Skeletal muscle satellite cell (primary cell): ENCODE results near the gene TLR3.
A peak's percentile ranks its signal among the peaks of the same experiment; 100 is the strongest.

ENCODE experiments used
- H3K27me3 ChIP-seq: 2 replicates; pipeline ENCODE4 v1.7.0; 2013; ENCODE audit warnings: low read length; ENCODE audit not compliant: control insufficient read depth, insufficient read depth
- H3K36me3 ChIP-seq: 2 replicates; pipeline ENCODE4 v1.7.0; 2013; ENCODE audit warnings: mild to moderate bottlenecking, control low read depth, low read length; ENCODE audit not compliant: insufficient read depth
- H3K4me1 ChIP-seq: 2 replicates; pipeline ENCODE4 v1.7.0; 2013; ENCODE audit warnings: low read length; ENCODE audit not compliant: control insufficient read depth, insufficient read depth
- H3K4me2 ChIP-seq: 2 replicates; pipeline ENCODE4 v1.7.0; 2013; ENCODE audit warnings: mild to moderate bottlenecking, low read length
- H3K4me3 ChIP-seq: 2 replicates; pipeline ENCODE4 v1.7.0; 2013; ENCODE audit warnings: low read length
- H3K9ac ChIP-seq: 2 replicates; pipeline ENCODE4 v1.7.0; 2013; ENCODE audit warnings: mild to moderate bottlenecking, low read depth, low read length, moderate library complexity
- H3K9me3 ChIP-seq: replicated peaks from 2 replicates; pipeline ENCODE4 v1.7.0; 2013; ENCODE audit warnings: mild to moderate bottlenecking, control low read depth, low read length

The TLR3 gene

DNA sequence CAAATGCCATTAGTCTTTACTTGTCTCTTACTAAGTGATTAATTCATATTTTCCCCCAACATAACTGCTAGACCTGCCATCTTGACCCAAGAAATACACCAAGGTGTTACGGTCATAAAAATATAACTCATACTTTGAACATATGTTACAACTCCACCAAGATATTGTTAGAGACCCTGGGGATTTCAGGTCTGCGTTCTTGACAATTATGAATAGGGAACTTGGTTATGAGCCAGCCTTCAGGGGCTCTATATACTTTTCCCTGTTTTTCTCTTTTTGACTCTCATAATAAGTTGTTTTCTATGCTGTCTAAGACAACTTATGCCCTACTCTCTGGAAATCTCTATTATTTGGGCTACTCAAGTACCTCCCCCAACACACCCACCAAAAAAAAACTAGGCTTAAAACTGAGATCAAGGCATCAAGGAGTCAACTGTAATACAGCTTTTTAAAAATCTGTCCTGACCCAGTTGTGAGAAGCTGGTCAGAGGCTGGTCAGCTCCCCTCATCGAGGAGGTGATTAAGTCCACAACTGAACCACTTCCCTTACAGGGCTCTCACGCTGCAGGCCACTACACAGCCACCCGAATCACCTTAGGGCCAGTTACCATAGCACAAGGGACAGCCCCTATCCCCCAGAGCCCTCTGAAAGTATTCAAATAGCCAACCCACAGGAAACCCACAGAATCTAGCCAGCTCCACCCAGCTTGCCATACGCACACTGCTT lies 10.5 kb upstream of the TLR3 start:
- Histone ChIP-seq H3K9ac (no peak overlapping the region), H3K4me3 (no peak overlapping the region), H3K9me3 (no peaks in the 10 kb centered on the region), H3K4me1 (no peaks in the 10 kb centered on the region), H3K36me3 (no peaks in the 10 kb centered on the region), H3K4me2 (no peak overlapping the region), H3K27me3 (peaks cover 2% of the 10 kb centered on the region)

DNA sequence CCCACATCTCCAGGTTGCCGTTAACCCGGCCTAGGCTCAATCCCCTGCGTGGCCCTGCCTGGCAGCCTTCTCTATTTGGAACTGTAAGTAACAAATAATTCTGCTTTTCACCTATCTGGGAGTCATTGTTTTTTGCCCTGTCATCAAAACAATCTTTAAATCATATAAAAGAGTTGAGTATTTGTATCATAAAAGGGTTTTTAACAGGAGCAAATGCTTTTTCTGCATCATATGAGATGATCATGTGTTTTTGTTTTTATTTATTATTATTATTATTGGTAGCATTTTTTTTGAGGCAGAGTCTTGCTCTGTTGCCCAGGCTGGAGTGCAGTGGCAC lies 10.0 kb upstream of the TLR3 start:
- no peak overlapping the region for H3K4me2 ChIP-seq
- H3K27me3 ChIP-seq: peaks cover 2% of the 10 kb centered on the region
- no peaks in the 10 kb centered on the region for H3K36me3 ChIP-seq
- no peaks in the 10 kb centered on the region for H3K4me1 ChIP-seq
- H3K4me3 ChIP-seq: no peak overlapping the region
- H3K9ac ChIP-seq: no peak overlapping the region
- H3K9me3 ChIP-seq: no peaks in the 10 kb centered on the region

DNA sequence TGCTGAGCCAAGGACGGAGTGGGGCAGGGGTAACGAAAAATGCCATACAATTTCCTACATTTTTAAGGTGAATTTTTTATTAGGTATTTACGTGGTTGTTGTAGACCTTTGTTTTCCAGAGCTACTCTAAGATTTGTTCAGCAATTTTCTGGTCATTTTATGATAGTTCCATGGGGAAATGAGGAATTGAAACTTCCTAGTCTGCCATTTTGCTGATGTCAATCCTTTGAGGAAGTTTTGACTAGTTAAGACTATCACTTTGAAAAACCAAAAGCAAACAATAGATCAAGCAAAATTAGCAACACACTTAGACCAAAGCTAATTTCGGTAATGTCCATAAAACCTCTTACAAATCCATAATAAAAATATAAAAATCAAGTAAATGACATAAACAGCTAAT lies 7.0 kb upstream of the TLR3 start:
- Histone ChIP-seq H3K36me3 (no peaks in the 10 kb centered on the region), H3K4me2 (no peak overlapping the region), H3K4me3 (no peak overlapping the region), H3K4me1 (no peaks in the 10 kb centered on the region), H3K27me3 (peaks cover 2% of the 10 kb centered on the region), H3K9ac (no peak overlapping the region), H3K9me3 (no peaks in the 10 kb centered on the region)

GRCh38 chr4:186067757-186068385 lies 1.1 kb upstream of the TLR3 start:
- Histone ChIP-seq H3K9me3 (no peaks in the 10 kb centered on the region), H3K36me3 (no peaks in the 10 kb centered on the region), H3K9ac (peak overlapping the region; percentile 55), H3K27me3 (no peaks in the 10 kb centered on the region), H3K4me2 (peak overlapping the region; percentile 89), H3K4me3 (peak overlapping the region; percentile 73), H3K4me1 (peaks cover 5% of the 10 kb centered on the region)

DNA sequence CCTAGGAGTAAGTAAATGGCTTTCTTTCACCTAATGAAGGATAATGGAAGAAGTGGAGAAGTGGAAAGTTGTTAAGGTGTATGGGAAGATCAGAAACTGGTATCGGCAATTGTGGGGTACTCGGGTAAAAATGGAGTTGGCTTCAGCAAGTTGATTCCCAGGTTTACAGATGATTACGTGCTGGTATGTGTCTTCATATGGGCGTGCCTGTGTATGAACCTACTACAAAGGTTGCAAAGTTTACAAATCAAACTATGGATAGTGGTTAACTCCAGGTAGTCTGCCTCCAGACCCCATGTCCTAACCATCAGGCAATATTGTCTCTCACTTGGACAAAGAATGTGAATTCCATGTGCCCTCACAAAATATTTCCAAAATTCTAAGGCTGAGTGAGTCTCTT lies 773 bp downstream of the TLR3 start:
- H3K4me1 ChIP-seq: peaks cover 5% of the 10 kb centered on the region
- H3K9ac ChIP-seq: no peak overlapping the region
- peak overlapping the region; percentile 73 for H3K4me3 ChIP-seq
- H3K4me2 ChIP-seq: peak overlapping the region; percentile 89
- H3K9me3 ChIP-seq: no peaks in the 10 kb centered on the region
- no peaks in the 10 kb centered on the region for H3K36me3 ChIP-seq
- H3K27me3 ChIP-seq: no peaks in the 10 kb centered on the region

DNA sequence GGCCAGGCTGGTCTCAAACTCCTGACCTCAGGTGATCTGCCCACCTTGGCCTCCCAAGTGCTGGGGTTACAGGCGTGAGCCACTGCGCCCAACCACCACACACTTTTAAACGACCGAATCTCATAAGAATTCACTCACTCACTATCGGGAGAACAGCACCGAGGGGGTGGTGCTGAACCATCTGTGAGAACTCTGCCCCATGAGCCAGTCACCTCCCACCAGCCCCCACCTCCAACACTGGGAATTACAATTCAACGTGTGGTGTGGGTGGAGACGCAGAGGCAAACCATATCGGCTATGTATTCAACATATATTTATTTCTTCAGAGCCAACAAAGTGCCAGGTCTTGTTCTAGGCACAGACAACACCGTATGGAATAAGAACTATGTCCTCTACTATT lies 3.6 kb downstream of the TLR3 start:
- Histone ChIP-seq H3K36me3 (no peaks in the 10 kb centered on the region), H3K9ac (no peak overlapping the region), H3K27me3 (no peaks in the 10 kb centered on the region), H3K9me3 (no peaks in the 10 kb centered on the region), H3K4me3 (no peak overlapping the region), H3K4me1 (peaks cover 5% of the 10 kb centered on the region), H3K4me2 (no peak overlapping the region)

DNA sequence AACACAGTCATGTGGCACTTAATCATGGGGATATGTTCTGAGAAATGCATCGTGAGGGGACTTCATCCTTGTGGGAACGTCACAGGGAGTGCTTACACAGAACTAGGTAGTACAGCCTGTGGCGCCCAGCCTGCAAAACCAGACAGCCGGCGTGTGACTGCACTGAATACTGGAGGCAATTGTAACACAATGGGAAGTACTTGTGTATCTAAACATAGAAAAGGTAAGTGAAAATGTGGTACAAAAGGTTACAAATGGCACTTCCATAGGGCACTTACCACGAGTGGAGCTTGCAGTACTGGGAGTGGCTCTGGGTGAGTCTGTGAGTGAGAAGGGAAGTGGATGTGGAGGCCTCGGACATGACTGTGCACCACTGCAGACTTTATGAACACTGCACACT lies 5.2 kb downstream of the TLR3 start:
- Histone ChIP-seq H3K27me3 (peaks cover 3% of the 10 kb centered on the region), H3K4me1 (no peaks in the 10 kb centered on the region), H3K4me3 (no peak overlapping the region)

GRCh38 chr4:186078981-186079638 lies 10.2 kb downstream of the TLR3 start:
- no peaks in the 10 kb centered on the region for H3K9me3 ChIP-seq
- no peak overlapping the region for H3K4me2 ChIP-seq
- no peak overlapping the region for H3K4me3 ChIP-seq
- no peaks in the 10 kb centered on the region for H3K36me3 ChIP-seq
- H3K9ac ChIP-seq: no peak overlapping the region
- H3K27me3 ChIP-seq: peaks cover 5% of the 10 kb centered on the region
- H3K4me1 ChIP-seq: no peaks in the 10 kb centered on the region

More for the DNA sequence above, 5.2 kb downstream of the TLR3 start:
- Histone ChIP-seq H3K4me2 (no peak overlapping the region), H3K36me3 (no peaks in the 10 kb centered on the region), H3K9me3 (no peaks in the 10 kb centered on the region), H3K9ac (no peak overlapping the region)

DNA sequence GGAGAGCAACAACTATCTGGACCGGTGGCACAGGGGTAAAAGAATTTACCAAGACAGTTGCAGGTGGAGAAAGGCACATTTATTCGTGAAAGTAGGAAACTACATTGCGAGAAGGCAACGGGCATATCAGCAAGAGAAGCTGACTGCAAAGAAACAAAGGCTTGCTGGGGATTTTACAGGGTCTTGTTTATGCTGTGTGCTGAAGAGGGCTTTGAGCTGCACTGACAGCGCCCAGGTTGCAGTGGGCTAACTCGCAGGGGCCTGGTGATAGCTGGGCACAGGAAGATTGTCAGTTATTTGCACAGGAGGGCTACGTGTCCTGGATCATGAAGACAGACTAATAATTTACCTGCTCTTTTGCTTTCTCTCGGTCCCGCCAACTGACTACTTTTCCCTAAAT lies 10.7 kb downstream of the TLR3 start:
- Histone ChIP-seq H3K9ac (no peak overlapping the region), H3K36me3 (no peaks in the 10 kb centered on the region), H3K4me3 (no peak overlapping the region), H3K4me2 (no peak overlapping the region), H3K27me3 (peaks cover 5% of the 10 kb centered on the region), H3K4me1 (no peaks in the 10 kb centered on the region), H3K9me3 (no peaks in the 10 kb centered on the region)

- Histone ChIP-seq H3K27me3 (peaks cover 5% of the 10 kb centered on the region), H3K4me1 (no peaks in the 10 kb centered on the region), H3K36me3 (no peaks in the 10 kb centered on the region), H3K9ac (no peak overlapping the region), H3K4me3 (peak overlapping the region; percentile 50), H3K9me3 (no peaks in the 10 kb centered on the region), H3K4me2 (peak overlapping the region; percentile 60)
Observed at GRCh38 chr4:186081202-186081807, 12.3 kb downstream of the TLR3 start.

GRCh38 chr4:186082221-186082620 lies 13.3 kb downstream of the TLR3 start:
- no peak overlapping the region for H3K4me3 ChIP-seq
- peaks cover 5% of the 10 kb centered on the region for H3K27me3 ChIP-seq

More at GRCh38 chr4:186082221-186082620, 13.3 kb downstream of the TLR3 start:
- Histone ChIP-seq H3K9me3 (no peaks in the 10 kb centered on the region), H3K4me2 (no peak overlapping the region), H3K36me3 (no peaks in the 10 kb centered on the region), H3K9ac (no peak overlapping the region), H3K4me1 (no peaks in the 10 kb centered on the region)
